GM18502 (cell line): ENCODE data around the gene NDUFA3.

Source experiments
- ATAC-seq: cut with Tn5 transposase; IDR thresholded peaks from one replicate; pipeline ENCODE4 v1.9.1; 2021; ENCODE audit warnings: mild to moderate bottlenecking; ENCODE audit not compliant: unreplicated experiment, poor library complexity

NDUFA3 gene

DNA sequence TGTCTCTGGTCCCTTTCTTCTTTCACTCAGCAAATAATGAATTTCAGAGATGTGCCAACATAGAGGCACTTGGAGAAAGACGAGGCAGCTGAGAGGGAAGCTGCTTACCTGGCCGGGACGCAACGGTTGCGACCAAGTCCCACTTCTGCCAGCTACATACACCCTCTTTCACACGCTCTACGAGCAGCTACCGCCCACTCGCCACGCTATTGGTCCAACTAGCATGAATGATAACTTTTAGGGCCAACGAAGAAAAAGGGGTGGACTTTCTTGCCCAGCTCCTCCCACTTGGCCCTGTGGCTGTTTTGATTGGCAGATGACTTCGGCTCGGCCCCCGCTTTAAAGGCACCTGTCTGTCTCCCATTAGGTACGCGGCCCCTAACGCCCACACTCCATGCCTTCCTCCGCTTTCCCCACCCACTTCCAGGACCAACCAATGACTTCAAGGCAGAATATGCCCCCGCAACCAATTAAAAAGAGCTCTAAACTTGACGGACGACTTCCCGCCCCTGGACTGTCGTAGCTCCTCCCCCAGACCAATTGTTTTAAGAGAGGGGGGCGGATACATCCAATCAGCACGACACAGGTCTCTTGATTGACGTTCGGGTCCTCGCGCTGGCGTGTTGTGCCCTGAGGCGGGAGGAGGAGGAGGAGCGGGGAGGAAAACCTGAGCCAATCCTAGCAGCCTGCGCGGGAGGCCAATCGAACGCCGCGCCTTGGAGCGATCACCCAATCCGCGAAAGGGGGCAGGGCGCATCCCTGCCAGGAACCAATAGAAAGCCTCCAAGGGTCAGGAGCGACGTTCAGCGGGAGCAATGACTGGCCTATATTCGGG lies 34.4 kb downstream of the NDUFA3 start:
- ATAC-seq = peak; percentile 81

DNA sequence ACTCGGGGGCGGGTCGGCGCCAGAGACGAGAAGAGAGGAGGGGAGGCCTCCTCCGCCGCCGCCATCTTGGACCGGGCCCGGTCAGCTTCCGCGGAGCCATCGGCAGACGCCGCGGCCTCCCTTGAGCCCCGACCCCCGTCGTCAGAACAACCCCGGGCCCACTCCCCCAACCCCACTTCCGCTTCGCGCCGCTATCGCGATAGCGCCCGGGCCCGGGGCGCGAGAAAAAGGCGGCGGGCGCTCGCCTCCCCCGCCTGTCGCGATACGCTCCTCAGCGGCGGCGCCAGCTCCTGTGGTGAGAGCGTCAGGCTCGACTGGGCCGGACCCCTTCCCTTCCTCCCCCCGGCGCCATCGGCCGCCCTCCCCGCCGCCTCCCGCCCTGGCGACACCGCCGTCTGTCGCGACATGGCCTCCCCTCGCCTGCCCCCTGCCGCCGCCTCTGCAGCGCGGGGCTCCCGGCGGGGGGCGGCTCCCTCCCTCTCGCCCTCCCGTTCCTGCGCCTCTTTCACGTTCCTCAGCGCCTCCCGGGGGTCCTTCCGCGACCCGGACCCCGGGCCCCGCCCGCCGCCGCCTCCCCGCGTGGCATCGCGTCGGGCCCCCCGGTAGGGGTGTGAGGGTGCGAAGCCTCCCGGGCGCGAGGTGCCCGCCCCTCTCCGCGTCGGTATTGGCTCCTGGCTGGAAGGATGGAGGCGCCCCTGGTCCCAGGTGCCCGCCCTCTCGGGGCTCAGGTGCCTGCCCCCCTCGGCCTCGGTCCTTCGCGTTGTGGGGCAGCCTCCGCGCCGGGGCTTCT lies 35.2 kb downstream of the NDUFA3 start, which contains the start of gene CNOT3:
Gene CNOT3 (plus strand): TSS at position 64 of the 790 bp plus-strand sequence. CDS start 5,217 bp downstream, outside the sequence.
- no peak for ATAC-seq

DNA sequence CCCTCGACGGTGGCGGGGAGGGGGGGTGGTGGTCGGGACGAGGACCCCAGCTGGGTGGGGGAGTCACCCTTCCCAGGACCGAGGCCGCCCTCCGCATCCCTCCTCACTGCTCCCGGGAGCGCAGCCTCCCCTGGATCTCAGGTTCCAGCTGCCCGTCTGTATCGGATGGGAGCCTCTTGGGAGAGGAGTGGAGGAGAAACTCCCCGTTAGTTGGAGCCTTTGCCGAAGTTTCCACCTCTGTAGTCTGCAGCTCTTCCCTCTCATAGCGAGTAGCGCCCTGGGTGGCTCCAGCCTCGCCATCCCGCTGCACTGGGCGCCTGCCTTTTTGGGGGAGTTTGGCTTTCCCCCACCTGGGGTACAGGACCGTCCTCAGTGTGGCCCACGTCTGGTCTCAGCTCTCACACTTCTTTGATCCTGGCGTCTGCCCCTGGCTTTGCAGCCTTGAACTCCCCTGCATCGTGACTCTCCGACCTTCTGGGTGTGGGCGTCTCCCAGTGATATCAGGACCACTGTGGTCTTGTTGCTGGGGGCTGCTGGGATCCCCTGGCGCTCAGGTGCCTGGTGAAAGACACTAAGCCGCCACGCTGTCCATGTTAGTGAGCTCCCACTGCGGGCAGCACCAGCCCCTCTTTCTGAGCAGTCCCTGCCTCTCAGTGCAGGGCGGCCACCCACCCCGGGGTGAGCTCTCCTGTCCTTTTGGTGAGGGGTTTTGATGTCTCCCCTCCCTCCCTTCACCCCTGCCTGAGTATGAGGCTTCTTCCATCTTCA lies 36.0 kb downstream of the NDUFA3 start:
- no peak for ATAC-seq

DNA sequence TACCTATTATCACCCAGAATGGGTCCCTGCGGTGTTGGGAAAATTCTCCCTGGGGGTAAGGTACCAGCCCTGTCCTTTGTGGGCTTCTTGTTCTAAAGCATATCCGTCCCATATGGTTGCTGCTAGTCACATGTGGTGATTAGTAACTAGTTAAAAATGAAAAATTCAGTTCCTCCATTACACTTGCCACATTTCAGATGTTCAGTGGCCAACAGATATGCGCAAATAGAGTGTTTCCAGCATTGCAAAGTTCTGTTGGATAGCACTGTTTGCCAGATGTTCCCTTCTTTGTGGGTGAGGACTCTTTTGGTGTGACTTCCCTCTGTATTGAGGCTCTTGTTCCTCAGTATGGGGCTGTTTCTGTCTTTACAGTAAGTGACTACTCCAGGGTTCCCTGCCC lies 38.7 kb downstream of the NDUFA3 start:
- ATAC-seq = no peak

DNA sequence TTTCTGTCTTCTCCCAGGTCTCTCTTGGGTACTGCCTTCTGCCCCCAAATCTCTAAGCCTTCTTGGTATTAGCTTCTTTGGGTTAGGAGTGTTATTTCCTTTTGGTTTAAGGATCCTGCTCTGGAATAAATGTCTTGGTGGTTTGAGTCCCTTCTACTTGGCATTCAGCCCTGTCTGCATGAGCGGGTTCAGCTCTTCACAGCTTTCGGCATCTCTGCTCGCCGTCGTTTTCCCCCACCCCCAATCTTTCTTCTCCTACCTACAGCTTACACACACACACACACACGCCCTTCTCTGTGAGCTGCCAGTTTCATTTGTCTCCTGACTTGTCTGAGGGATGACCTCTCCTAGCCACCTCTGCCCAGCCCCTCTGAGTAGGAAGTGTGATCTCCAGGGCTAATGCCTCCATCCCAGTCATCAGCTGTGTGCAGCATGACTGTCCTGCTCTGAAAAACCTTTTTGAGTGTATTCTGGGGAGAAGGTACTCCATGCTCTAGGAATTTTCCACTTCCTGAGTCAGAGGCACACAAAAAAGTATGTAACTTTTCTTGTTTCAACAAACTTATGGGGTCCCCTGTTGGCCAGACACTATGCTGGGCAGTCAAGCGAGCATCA lies 39.6 kb downstream of the NDUFA3 start:
- ATAC-seq = no peak

DNA sequence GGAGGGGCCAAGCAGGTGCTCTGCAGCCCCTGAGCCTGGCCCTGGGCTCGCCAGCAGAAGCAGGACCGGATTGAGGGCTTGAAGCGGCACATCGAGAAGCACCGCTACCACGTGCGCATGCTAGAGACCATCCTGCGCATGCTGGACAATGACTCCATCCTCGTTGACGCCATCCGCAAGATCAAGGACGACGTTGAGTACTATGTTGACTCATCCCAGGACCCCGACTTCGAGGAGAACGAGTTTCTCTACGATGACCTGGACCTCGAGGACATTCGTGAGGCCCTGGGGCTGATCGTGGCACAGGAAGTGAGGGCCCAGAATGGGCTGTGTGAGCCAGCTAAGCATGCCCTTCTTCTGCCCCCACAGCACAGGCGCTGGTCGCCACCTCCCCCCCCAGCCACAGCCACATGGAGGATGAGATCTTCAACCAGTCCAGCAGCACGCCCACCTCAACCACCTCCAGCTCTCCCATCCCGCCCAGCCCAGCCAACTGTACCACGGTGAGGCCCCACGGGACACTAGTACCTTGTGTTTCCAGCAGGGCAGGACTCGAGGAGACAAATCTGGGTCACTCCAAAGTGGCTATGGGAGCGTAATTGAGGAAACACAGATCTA lies 43.0 kb downstream of the NDUFA3 start:
- no peak for ATAC-seq

DNA sequence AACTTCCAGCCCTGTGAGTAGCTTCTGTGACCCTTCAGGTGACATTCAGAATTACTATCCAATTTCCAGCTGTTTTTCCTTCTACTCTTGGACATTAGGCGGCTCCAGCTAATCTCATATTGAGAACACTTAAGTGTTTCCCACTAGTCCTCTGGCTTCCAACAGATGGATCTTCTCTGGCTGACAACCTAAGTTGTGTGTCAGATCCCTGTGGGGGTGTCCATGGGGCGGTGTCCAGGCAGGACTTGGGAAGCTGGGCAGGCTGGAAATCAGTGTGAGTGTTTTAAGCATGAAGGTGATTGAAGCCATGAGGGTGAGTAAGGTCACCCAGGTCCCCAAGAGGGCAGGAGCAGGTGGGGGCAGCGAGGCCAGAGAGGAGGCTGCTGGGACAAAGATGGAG lies 45.0 kb downstream of the NDUFA3 start:
- no peak for ATAC-seq

DNA sequence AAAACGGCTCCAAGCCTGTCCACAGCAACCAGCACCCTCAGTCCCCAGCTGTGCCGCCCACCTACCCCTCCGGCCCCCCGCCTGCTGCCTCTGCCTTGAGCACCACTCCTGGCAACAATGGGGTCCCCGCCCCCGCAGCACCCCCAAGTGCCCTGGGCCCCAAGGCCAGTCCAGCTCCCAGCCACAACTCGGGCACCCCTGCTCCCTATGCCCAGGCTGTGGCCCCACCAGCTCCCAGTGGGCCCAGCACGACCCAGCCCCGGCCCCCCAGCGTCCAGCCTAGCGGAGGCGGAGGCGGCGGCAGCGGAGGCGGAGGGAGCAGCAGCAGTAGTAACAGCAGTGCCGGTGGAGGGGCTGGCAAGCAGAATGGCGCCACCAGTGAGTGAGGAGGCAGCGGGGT lies 45.5 kb downstream of the NDUFA3 start:
- ATAC-seq = no peak

DNA sequence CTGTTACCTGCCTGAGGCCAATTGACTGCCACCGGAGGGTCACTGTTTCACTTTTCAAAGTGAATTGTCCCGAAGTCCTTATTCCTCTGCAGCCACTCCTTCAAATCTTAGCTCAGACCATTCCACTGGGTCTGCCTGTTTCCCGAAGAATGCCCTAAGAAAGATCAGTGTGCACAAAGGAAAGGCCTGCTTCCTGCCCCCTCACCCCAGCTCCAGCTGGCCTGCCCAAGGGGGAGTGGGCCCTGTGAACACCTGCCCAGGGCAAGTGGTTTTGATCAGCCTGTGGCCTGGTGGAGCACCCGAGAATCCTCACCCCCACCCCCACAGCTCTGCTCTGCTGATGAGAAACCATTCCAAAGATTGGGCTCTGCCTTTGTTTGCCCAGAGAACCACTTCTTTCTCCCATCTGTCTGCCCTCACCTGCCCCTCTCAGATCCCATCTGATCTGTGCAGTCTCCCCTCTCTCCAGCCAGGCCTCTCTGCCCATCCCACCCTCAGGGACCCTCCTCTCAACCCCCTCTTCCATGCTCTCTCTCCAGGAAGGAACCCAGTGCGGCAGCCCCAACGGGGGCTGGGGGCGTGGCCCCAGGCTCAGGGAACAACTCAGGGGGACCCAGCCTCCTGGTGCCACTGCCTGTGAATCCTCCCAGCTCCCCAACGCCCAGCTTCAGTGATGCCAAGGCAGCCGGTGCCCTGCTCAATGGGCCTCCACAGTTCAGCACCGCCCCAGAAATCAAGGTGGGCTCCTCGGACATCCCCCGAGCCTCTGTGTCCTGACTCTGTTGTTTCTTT lies 46.6 kb downstream of the NDUFA3 start:
- ATAC-seq = no peak

DNA sequence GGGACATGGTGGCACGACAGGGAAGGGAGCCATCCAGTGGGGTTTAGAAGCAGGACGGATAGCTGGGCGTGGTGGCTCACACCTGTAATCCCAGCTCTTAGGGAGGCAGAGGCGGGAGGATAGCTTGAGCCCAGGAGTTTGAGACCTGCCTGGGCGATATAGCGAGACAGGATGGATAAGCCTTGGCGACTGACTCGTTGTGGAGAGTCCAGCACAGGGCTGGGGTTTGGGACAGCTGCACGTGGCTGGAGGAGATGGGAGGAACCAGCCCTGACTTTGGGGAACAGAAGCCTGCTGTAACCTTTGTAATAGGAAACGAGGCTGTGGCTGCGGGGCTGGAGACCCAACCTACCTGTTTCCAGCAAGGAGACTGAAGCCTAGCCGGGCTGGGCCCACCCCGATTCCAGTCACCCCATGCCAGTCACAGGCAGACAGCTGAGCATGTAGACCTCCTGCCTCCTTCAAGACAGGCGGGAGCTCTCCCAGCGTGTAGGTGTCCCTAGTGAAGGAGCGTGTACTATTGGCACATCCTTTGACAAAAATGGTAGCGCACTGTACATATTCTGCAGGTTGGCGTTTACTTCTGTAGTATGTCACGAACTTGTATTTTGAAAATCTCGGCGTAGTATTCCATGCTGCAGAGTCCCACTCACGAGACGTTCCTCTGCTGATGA lies 48.8 kb downstream of the NDUFA3 start:
- no peak for ATAC-seq

DNA sequence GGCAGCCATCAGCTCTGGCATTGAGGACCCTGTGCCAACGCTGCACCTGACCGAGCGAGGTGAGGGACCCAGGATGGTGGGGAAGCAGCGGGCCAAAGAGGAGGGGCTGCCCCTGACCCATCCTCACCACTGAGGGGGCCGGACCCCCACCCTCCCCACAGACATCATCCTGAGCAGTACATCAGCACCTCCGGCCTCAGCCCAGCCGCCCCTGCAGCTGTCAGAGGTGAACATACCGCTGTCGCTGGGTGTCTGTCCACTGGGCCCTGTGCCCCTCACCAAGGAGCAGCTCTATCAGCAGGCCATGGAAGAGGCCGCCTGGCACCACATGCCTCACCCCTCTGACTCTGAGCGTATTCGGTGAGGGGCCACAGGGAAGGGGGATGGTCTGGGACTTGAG lies 49.6 kb downstream of the NDUFA3 start:
- ATAC-seq = no peak

DNA sequence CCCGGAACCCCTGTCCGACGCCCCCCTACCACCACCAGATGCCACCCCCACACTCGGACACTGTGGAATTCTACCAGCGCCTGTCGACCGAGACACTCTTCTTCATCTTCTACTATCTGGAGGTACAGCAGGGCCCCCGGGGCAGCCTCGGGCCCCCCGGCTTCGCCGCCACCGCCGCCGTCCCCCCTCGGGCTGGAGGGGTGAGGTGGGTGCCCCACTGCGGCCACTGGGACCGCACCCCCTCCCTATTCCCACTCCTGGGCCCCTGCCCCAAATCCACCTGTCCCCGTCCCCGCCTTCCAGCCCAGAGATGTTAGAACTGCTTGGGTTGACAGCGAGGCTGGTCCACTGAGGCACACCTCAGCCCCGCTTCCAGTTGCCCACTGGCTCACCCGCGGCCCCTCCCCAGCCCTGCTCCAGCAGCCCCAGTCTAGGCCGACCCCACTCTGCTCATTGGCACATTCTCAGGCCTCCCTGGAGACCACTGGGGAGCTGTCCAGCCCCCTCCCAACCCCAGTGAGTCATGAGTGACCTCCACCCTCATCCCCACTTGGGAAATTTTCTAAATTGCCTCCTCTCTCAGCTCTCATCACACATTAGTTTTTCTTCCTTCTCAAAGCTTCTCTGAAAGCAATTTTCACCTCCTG lies 50.3 kb downstream of the NDUFA3 start:
- ATAC-seq = no peak

DNA sequence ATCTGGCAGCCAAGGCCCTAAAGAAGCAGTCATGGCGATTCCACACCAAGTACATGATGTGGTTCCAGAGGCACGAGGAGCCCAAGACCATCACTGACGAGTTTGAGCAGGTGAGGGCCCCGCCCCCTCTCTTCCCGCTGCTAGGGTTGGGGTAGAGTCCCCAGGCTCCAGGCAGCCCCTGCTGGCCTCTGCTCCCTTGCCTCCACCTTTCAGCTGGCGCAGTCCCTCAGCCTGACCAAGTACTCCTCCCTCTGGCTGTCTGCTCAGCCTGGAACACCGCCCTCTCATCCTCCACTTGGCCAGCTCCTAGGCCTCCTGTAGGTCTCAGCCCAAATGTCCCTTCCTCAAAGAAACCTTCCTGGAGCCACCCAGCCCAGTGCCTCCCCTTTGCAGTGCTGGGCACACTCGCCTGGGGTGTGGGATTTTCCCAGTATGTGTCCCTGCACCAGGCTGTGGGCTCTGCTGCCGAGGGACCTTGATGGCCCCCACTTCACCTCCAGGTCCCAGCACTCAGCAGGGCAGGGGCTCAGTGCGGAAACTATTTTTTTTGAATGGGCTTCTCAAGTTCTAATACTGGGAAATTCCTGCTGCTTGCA lies 51.2 kb downstream of the NDUFA3 start:
- no peak for ATAC-seq

DNA sequence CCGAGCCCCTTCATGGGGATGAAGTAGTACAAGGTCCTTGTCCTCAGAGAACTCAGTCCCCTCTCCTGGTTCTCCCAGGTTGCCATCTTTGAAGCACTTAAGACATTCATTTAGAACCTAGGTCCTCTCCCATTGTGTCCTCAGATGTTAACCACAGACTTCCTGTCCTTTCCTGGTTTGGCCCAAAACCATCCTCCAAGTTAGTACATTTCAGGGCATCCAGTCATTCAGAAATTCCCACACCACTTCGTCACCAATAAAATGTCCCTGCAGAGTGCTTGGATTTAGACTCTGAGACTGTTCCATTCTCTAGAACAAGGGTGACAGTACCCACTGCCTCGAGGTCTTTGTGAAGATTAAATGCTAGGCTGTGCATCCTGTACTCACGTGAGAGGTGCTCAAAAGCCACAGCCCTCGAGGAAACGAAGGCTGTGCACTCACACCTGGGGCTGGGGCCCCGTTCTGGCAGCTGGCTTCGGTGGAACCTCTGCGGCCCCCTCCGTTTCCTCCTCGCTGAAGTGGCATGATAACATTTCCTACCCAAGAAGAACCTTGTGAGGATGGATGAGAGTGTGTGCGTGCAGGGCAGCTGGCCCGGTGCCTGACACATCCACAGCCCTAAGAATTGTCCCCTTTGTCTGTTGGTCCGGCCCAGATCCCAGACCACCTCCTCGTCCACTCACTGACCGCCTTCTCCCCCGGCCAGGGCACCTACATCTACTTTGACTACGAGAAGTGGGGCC lies 52.1 kb downstream of the NDUFA3 start:
- no peak for ATAC-seq

DNA sequence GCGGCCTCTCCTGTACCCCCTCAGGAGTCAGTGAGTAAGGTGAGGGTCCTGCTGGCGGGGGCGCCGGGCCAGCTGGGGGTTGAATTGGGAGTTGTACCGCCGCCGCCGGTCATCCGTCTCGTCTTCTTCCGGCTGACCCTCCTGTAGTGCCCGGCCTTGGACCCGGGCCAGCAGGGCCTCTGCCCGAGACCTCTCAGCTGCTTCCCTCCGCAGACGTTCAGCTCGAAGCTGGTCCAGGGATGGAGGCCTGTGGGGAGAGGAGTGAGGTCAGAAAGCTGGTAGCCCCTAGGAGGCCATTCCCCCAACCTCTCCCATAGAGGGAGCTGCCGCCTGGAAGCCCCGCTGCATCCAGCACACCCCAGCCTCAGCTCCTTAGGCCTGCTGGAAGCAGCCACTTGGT lies 53.0 kb downstream of the NDUFA3 start:
- ATAC-seq = no peak

DNA sequence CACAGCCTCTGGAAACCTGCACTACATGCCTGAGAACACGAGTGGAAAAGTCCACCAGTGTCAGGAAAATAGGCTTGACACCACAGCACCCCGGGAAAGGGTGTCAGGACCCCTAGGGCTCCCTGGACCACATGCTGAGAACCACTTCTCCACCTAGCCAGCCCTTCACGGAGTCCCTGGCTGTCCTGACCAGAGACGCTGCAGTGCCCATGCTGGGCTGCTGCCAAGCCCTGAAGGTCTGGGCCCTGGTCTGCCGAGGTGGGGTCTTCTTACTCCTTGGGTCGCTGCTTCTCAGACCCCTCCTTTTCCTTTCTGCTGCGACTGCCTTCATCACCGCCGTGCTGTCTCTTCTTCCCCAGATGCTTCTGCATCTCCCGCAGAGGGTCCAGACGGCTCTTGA lies 53.8 kb downstream of the NDUFA3 start:
- no peak for ATAC-seq

DNA sequence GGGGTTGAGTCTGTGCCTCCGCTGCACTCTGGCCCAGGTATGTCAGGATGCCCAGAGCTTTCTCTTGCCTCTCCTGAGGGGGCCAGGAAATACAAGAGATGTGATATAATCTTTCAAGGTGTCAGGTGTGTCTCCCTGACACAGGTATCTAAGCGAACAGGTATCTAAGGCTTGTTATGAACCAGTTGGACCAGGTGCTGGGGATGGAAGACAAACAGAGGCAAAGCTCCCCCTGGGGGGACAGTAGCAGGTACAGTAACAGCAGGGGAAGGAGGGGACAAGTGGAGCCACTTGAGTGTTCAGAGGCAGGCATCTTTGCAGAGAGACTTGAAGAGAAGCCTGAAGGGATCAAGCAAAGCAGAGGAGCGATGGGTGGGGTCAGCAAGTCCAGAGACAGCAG lies 54.3 kb downstream of the NDUFA3 start:
- ATAC-seq = no peak
